Epidermal melanocyte (primary cell): ENCODE data around the gene SLC5A10.
"Not testable (repeated sequence)": the region's sequence is repeated elsewhere in the genome, so short reads cannot be mapped to it uniquely, and the experiment has no call there.

Experiments used
- DNase-seq: peaks from one replicate; pipeline ENCODE4 v3.0.0; 2011; ENCODE audit warnings: low spot score; ENCODE audit not compliant: insufficient read length

The SLC5A10 gene

GRCh38 chr17:19038730-19039129 is 86.8 kb downstream of the SLC5A10 start:
- not testable (repeated sequence) for DNase-seq

DNA sequence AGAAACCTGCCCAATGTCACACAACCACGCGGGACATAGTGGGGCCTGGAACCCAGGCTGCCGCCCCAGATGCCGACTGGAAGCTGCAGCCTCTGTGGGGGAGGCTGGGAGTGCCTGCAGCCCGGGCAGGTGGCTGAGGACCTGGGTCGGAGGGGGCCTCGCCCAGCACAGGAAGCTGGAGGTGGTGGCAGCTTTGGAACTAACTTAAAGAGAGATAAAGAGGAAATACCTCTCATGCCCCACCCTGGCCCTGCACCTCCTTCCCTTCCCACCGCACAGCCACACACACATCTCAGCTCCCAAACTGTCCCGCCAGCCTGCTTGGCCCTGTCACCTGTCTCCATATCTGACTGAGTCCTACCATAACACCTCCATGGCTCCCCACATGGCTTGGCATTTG is 88.4 kb downstream of the SLC5A10 start:
- DNase-seq: not testable (repeated sequence)

DNA sequence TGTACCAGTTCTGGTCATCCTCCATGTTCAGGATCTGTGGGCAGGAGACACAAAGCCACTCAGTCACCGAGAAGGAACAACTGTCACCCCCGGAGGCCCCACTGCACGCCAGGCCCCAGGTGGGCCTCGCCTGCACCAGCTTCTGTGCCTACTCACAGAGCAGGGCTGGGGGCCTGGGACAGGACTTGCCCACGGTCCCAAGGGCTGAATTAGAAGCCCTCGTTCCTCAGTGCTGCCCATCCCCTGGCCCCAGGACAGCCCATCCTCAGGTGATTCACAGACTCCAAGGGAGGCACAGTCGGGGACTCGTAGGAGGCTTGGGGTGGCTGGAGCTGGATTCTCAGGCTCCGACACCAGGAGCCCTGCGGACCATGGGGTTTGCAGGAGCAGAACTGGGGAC is 89.9 kb downstream of the SLC5A10 start:
- not testable (repeated sequence) for DNase-seq

GRCh38 chr17:19042369-19042768 is 90.4 kb downstream of the SLC5A10 start:
- DNase-seq: not testable (repeated sequence)

- DNase-seq: not testable (repeated sequence)
These were observed 91.1 kb downstream of the SLC5A10 start for GRCh38 chr17:19043032-19043431.

GRCh38 chr17:19044643-19045042 is 92.7 kb downstream of the SLC5A10 start:
- not testable (repeated sequence) for DNase-seq

- DNase-seq: not testable (repeated sequence)
These were observed 94.9 kb downstream of the SLC5A10 start, which contains the start of gene GRAP for GRCh38 chr17:19046782-19047375. Gene GRAP, minus strand, starts transcription at chr17:19046957. Its CDS starts 31 bp downstream, at chr17:19046926.

DNA sequence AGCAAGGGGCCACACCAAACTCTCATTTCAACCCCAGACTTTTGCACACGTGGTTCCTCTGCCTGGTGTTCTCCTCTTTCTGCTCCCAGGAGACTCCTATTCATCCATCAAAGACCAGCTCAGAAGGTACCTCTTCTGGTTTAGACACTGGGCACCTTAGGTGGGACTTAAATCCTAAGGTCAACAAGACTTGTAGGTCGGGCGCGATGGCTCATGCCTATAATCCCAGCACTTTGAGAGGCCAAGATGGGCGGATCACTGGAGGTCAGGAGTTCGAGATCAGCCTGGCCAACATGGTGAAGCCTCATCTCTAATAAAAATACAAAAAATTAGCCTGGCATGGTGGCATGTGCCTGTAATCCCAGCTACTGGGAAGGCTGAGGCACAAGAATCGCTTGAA is 95.5 kb downstream of the SLC5A10 start:
- DNase-seq: not testable (repeated sequence)

- DNase-seq: not testable (repeated sequence)
These were observed 96.9 kb downstream of the SLC5A10 start for GRCh38 chr17:19048826-19049225.

GRCh38 chr17:19055447-19055846 is 103.5 kb downstream of the SLC5A10 start:
- DNase-seq: not testable (repeated sequence)

DNA sequence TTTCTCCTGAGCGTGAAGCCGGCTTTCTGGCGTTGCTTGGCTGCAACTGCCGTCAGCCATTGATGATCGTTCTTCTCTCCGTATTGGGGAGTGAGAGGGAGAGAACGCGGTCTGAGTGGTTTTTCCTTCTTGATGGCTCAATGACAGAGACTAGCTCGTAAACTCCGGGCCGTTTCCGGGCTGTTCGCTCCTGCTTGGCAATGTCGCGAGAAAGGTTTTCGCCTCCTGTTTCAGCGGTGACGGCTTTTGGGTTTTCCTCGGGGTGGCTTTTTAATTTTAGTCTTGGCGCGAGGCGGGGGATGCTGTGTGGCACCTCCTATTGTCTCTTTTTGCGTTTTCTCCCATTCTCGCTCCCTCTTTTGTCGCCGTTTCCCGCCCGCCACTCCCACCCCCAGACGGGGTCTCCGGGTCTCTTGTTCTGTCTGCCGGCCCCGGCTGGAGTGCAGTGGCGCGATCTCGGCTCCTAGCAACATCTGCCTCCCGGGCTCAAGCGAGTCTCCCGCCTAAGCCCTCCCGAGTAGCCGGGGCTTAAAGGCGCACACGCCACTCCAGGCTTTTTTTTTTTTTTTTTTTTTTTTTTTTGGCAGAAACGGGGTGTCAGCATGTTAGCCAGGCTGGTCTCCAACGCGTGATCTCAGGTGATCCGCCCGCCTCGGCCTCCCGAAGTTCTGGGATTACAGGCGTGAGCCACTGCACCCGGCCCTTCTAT is 110.2 kb downstream of the SLC5A10 start:
- not testable (repeated sequence) for DNase-seq

- not testable (repeated sequence) for DNase-seq
These were observed 110.9 kb downstream of the SLC5A10 start for GRCh38 chr17:19062718-19063325.

DNA sequence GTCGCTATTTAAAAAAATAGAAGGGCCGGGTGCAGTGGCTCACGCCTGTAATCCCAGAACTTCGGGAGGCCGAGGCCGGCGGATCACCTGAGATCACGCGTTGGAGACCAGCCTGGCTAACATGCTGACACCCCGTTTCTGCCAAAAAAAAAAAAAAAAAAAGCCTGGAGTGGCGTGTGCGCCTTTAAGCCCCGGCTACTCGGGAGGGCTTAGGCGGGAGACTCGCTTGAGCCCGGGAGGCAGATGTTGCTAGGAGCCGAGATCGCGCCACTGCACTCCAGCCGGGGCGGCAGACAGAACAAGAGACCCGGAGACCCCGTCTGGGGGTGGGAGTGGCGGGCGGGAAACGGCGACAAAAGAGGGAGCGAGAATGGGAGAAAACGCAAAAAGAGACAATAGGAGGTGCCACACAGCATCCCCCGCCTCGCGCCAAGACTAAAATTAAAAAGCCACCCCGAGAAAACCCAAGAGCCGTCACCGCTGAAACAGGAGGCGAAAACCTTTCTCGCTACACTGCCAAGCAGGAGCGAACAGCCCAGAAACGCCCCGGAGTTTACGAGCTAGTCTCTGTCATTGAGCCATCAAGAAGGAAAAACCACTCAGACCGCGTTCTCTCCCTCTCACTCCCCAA is 111.5 kb downstream of the SLC5A10 start:
- not testable (repeated sequence) for DNase-seq

GRCh38 chr17:19064378-19064777 is 112.4 kb downstream of the SLC5A10 start:
- not testable (repeated sequence) for DNase-seq

GRCh38 chr17:19070318-19071168 is 118.6 kb downstream of the SLC5A10 start:
- DNase-seq: not testable (repeated sequence)
